MM.1S (cell line): Measurements from ENCODE around the gene NUP37.

Source experiments
- DNase-seq: peaks from one replicate; pipeline ENCODE4 v3.0.0-alpha.2; 2015
- H2AFZ ChIP-seq: fragments of 300-600 bp; sonication (generic); 2 replicates; pipeline ENCODE4 v1.6.0; 2016; ENCODE audit warnings: antibody characterized with exemption, low read length
- H3F3A ChIP-seq: fragments of 300-600 bp; sonication (generic); 2 replicates; pipeline ENCODE4 v1.6.1; 2016; ENCODE audit warnings: mild to moderate bottlenecking, antibody characterized with exemption, low read length, moderate library complexity, mixed read lengths; ENCODE audit not compliant: insufficient read depth
- H3K27ac ChIP-seq: fragments of 300-600 bp; sonication (generic); 2 replicates; pipeline ENCODE4 v1.5.1; 2016; ENCODE audit warnings: mild to moderate bottlenecking, low read length
- H3K27me3 ChIP-seq: fragments of 300-600 bp; sonication (generic); replicated peaks from 2 replicates; pipeline ENCODE4 v1.6.0; 2016; ENCODE audit warnings: low read length; ENCODE audit not compliant: insufficient read depth
- H3K36me3 ChIP-seq: fragments of 300-600 bp; sonication (generic); replicated peaks from 2 replicates; pipeline ENCODE4 v1.6.1; 2016; ENCODE audit warnings: mild to moderate bottlenecking, low read length, mixed read lengths; ENCODE audit not compliant: insufficient read depth
- H3K4me1 ChIP-seq: fragments of 300-600 bp; sonication (generic); 2 replicates; pipeline ENCODE4 v1.6.1; 2016; ENCODE audit warnings: low read length, mixed read lengths
- H3K4me2 ChIP-seq: fragments of 300-600 bp; sonication (generic); 2 replicates; pipeline ENCODE4 v1.6.0; 2016; ENCODE audit warnings: low read depth, low read length
- H3K4me3 ChIP-seq: fragments of 300-600 bp; sonication (generic); 2 replicates; pipeline ENCODE4 v1.5.1; 2016; ENCODE audit warnings: low read length, mixed read lengths
- H3K79me2 ChIP-seq: fragments of 300-600 bp; sonication (generic); 2 replicates; pipeline ENCODE4 v1.6.1; 2016; ENCODE audit warnings: mixed run types, low read length, mixed read lengths
- H3K9ac ChIP-seq: fragments of 300-600 bp; sonication (generic); 2 replicates; pipeline ENCODE4 v1.6.1; 2016; ENCODE audit warnings: low read length, mixed read lengths
- H3K9me2 ChIP-seq: fragments of 300-600 bp; sonication (generic); replicated peaks from 2 replicates; pipeline ENCODE4 v1.6.1; 2016; ENCODE audit warnings: mild to moderate bottlenecking, low read length, mixed read lengths; ENCODE audit not compliant: insufficient read depth
- H3K9me3 ChIP-seq: fragments of 300-600 bp; sonication (generic); replicated peaks from 2 replicates; pipeline ENCODE4 v1.6.1; 2016; ENCODE audit warnings: mild to moderate bottlenecking, low read length, mixed read lengths; ENCODE audit not compliant: insufficient read depth
- H4K20me1 ChIP-seq: fragments of 300-600 bp; sonication (generic); 2 replicates; pipeline ENCODE4 v1.6.1; 2016; ENCODE audit warnings: mild to moderate bottlenecking, low read length, moderate library complexity, mixed read lengths; ENCODE audit not compliant: insufficient read depth
- CTCF ChIP-seq: fragments of 300-600 bp; sonication (generic); IDR thresholded peaks from 2 replicates; pipeline ENCODE4 v1.5.1; 2016; ENCODE audit warnings: antibody characterized with exemption, low read length, mixed read lengths
- EZH2 ChIP-seq: fragments of 300-600 bp; sonication (generic); optimal IDR thresholded peaks from 2 replicates; pipeline ENCODE3; 2017; ENCODE audit warnings: low read depth, mild to moderate bottlenecking, antibody characterized with exemption, low read length, mixed read lengths
- EZH2phosphoT487 ChIP-seq: fragments of 300-600 bp; sonication (generic); IDR thresholded peaks from 2 replicates; pipeline ENCODE4 v1.6.1; 2018; ENCODE audit warnings: antibody characterized with exemption, low read length

Gene NUP37

GRCh38 chr12:102031852-102032251 lies 88.1 kb downstream of the NUP37 start:
- DNase-seq: no peak
- Histone ChIP-seq H3K79me2 (no peaks in the 10 kb centered on the region), H4K20me1 (no peaks in the 10 kb centered on the region), H3K4me2 (no peak overlapping the region), H3K9ac (no peak overlapping the region), H3K4me3 (no peak overlapping the region), H3K9me3 (no peaks in the 10 kb centered on the region), H3K27ac (no peak overlapping the region), H3K27me3 (no peaks in the 10 kb centered on the region), H3K36me3 (no peaks in the 10 kb centered on the region), H3F3A (no peaks in the 10 kb centered on the region), H3K9me2 (no peaks in the 10 kb centered on the region), H2AFZ (no peak overlapping the region), H3K4me1 (no peaks in the 10 kb centered on the region)
- TF ChIP-seq CTCF: no peak
- TF ChIP-seq EZH2phosphoT487: no peak
- TF ChIP-seq EZH2: no peak

GRCh38 chr12:102029141-102029540 lies 90.8 kb downstream of the NUP37 start:
- H3K9me3 ChIP-seq: no peaks in the 10 kb centered on the region
- H3K4me1 ChIP-seq: no peaks in the 10 kb centered on the region
- H3K27me3 ChIP-seq: no peaks in the 10 kb centered on the region
- no peak overlapping the region for H3K4me3 ChIP-seq
- H4K20me1 ChIP-seq: no peaks in the 10 kb centered on the region
- no peak for DNase-seq
- no peaks in the 10 kb centered on the region for H3K79me2 ChIP-seq
- no peak overlapping the region for H3K9ac ChIP-seq
- no peaks in the 10 kb centered on the region for H3F3A ChIP-seq
- H2AFZ ChIP-seq: no peak overlapping the region
- H3K9me2 ChIP-seq: no peaks in the 10 kb centered on the region
- H3K36me3 ChIP-seq: no peaks in the 10 kb centered on the region
- no peak for TF ChIP-seq EZH2phosphoT487
- no peak for TF ChIP-seq CTCF
- TF ChIP-seq EZH2: no peak
- H3K27ac ChIP-seq: no peak overlapping the region
- no peak overlapping the region for H3K4me2 ChIP-seq

GRCh38 chr12:102026728-102027127 lies 93.2 kb downstream of the NUP37 start:
- Histone ChIP-seq H3K9ac (no peak overlapping the region), H3K27ac (no peak overlapping the region), H3K36me3 (no peaks in the 10 kb centered on the region), H3F3A (no peaks in the 10 kb centered on the region), H3K9me2 (no peaks in the 10 kb centered on the region), H3K4me1 (no peaks in the 10 kb centered on the region), H3K4me3 (no peak overlapping the region), H3K79me2 (no peaks in the 10 kb centered on the region), H4K20me1 (no peaks in the 10 kb centered on the region), H3K9me3 (no peaks in the 10 kb centered on the region), H2AFZ (no peak overlapping the region), H3K27me3 (no peaks in the 10 kb centered on the region), H3K4me2 (no peak overlapping the region)
- TF ChIP-seq EZH2 (no peak), CTCF (no peak; the same call in 1 of the 2 replicates), EZH2phosphoT487 (no peak)
- no peak for DNase-seq

- Histone ChIP-seq H4K20me1 (no peaks in the 10 kb centered on the region), H3K4me1 (no peaks in the 10 kb centered on the region; the same call in 1 of the 2 replicates), H3K36me3 (no peaks in the 10 kb centered on the region), H2AFZ (no peak overlapping the region), H3K4me3 (no peak overlapping the region), H3K27me3 (no peaks in the 10 kb centered on the region), H3K9me3 (no peaks in the 10 kb centered on the region), H3K79me2 (no peaks in the 10 kb centered on the region), H3K4me2 (no peak overlapping the region), H3K9ac (no peak overlapping the region), H3K27ac (no peak overlapping the region), H3F3A (no peaks in the 10 kb centered on the region), H3K9me2 (no peaks in the 10 kb centered on the region)
- TF ChIP-seq CTCF: no peak
- no peak for TF ChIP-seq EZH2phosphoT487
- TF ChIP-seq EZH2: no peak
- DNase-seq: no peak
Observed at GRCh38 chr12:102024765-102025164, 95.1 kb downstream of the NUP37 start.
